ENCODE results near the gene RUSF1.

DNA sequence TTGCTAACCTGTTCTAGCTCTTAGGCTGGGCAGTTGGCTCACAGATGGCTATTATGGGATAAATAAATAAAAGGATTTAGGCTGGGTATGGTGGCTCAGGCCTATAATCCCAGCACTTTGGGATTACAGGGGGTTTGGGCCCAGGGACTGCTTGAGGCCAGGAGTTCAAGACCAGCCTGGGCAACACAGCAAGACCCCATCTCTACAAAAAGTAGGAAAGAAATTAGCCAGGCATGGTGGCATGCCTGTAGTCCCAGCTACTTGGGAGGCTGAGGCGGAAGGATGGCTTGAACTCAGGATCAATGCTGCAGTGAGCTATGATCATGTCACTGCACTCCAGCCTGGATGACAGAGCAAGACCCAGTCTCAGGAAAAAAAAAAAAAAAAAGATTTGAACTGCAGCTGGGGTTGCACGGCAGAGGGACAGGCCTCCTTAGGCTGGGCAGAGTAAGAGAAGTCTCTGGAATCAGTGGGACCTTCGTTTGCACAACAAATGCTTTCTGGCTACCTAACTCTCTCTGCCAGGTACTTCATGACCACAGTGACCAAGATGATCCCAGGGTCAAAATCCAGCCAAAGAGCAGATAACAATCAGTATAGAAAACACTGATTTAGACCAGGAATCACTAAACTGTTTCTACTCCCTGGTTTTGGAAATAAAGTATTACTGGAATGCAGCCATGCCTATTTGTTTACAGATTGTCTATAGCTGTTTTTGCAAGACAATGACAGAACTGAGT is 6.8 kb downstream of the RUSF1 start:
- no peak for TF ChIP-seq EZH2 (IDR thresholded peaks at IDR 0.05; ENCODE audit: insufficient read depth, poor library complexity, severe bottlenecking)
- TF ChIP-seq EZH2phosphoT487 (IDR thresholded peaks at IDR 0.05; ENCODE audit: insufficient read depth, low read depth), result no peak
